Caki2 (cell line): ENCODE data around the gene RFX4. TPM values are rescaled to one million over a fixed set of nuclear protein-coding genes. Genes with fewer than 3 reads are reported as not detected.
"Not testable (repeated sequence)": the region's sequence is repeated elsewhere in the genome, so short reads cannot be mapped to it uniquely, and the experiment has no call there.

ENCODE experiments used
- DNase-seq: peaks from one replicate; pipeline ENCODE4 v3.0.0-alpha.2; 2015; ENCODE audit warnings: low read depth
- in situ Hi-C: cut with HindIII; loops from 2 replicates; pipeline ENCODE4 v1.10.0; 2016; ENCODE audit warnings: low sequenced_read_pairs, low pct_unique_long_range_greater_than_20kb, mixed read lengths
- total RNA-seq: library from RNA; depleted of rRNA; stranded (reverse); fragments of >200 nt; shearing (Covaris generic); gene quantifications from 2 replicates; pipeline ENCODE4 v1.2.3, GENCODE V29; 2014; ENCODE audit warnings: low replicate concordance

Gene RFX4
- total RNA-seq, 1 experiment from 2014 or later: not detected

DNA sequence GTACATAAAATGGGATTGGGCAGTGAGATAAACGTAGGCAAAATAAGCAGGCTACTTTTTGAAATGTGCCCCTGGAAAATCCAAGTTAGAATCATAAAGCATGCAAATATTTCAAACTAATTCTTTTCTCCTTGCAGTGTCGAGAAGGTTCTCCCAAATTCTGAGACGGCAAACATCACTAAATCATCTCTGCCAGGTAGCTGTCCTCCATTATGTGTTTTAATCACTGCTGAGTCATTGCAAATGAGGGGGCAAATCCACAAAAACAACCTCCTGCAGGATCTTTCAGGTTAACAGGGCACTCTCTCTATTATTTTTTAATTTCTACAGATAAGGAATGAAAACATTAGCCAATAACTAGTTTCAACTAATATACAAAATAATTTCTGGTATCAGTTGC, 128.5 kb downstream of the RFX4 start:
- DNase-seq: no peak
- in situ Hi-C loops: no loop called here

DNA sequence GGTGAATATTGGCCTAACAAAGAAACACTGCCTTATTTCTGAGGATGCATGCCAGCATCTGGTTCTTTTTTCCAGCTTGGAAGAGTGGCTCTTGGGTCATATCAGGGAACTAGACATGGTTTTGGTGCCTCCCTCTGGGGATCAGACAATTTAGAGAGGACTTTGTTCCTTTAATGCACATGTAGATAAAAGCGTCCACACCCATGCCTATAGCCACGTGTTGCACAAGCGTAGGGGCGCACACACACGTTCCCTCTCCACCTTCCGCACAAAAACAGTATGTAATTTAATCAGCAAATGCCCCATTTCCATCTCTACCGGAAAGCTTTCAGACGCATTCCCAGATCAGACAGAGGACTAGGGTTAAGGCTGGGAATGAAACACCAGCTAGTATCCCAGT, 130.0 kb downstream of the RFX4 start:
- no peak for DNase-seq
- in situ Hi-C loops: no loop called here

DNA sequence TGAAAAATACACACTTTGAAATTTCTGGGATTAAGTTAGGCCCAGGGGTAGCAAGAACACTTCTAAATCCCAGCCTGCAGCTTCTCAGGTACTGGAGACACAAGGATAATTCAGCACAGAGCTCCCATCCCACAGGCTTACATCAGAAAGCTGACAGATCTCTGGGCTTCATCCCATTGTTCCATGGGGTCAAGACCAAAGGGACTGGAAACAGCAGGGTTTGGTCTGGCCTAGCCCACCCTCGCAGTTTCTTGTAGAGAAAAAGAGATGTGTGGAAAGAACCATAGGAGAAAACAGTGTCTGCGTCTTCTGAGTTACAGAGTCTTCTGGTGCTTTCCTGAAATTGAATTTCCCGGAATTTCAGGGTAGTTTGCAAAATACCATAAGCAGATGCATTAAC, 132.1 kb downstream of the RFX4 start:
- DNase-seq: no peak
- in situ Hi-C loops: no loop called here

DNA sequence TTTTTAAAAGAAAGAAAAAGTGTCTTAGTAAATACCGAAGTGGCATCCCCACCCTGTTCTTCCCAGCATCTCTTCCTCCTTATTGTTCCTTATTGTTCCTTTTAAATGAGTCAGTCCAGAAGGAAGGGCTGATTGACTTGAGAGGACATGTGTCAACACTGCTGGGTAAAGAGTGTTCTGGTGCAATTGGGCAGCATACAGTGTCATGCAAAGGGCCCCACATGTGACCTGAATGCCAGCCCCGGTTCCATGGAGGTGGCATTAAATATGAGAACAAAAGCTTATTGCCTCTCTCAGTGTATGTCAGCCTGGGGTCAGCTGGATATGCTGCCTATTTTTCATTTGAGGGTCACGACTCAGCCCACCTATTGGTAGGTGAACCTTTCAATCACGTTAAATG, 132.8 kb downstream of the RFX4 start:
- no peak for DNase-seq
- in situ Hi-C loops: no loop called here

DNA sequence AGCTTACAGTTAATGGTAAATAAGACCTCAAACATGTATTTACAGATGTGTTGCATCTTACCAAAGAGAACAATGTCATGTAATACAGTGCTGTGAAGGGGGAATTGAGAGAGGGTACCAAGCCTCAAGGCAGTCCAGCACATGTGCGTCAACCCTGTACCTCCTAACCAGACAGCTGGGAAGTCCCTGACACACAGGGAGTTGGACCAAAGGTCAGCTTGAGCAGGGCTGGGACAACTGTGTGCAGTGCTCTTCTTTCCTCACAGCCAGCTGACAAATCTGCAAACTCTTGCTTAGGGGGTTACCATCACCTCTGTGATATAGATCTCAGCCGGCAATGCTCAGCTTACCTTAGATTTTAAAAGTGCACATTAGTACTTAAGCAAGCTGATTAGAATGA, 134.9 kb downstream of the RFX4 start:
- DNase-seq: no peak
- in situ Hi-C loops: no loop called here

DNA sequence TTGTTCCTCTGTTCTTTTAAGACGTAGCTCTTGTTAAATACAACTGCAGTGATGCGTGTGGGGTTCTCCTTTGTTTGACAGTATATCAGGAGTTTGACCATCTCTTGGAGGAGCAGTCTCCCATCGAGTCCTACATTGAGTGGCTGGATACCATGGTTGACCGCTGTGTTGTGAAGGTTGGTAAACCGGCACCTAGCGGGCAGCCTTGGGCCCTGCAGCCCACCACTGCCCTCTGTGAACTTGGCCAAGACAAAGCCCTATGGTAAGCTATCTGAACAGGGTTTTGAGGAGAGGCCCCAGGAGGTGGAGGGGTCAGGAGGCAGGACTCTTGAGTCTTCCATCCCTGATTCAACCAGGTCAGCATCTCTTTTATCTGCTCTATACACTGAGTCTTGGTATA, 137.1 kb downstream of the RFX4 start:
- in situ Hi-C loops: no loop called here
- no peak for DNase-seq

DNA sequence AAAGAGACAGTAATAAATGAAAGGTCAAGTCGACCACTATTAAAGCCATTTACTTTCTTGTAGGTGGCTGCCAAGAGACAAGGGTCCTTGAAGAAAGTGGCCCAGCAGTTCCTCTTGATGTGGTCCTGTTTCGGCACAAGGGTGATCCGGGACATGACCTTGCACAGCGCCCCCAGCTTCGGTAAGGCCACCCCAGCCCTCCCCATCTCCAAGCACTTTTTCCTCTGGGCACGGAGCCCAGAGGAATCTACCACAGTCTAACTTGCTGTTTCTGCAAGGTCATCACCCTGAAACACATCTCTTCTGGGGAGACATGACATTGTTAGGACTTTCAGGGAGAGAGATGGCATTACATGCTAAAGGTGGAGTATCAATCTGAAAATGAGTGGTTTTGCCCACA, 137.9 kb downstream of the RFX4 start:
- DNase-seq: no peak
- in situ Hi-C loops: no loop called here

DNA sequence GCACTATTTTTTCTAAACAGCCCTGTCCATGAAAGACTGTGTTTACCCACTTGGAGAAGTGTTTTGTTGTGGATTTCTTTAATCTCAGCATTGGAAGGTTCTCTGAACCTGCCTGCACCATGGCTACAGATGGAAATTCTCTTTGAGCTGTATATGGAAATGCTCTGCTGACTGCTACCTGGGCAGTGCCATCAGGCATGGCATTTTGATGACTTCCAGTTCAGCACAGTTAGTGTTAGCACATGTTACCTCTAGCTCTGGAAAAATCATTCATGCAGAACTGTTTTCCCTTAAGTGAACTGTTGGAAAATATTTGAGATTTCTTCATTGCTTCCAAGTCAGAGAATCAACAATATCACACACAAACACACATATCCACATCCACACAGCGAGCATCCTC, 139.1 kb downstream of the RFX4 start:
- in situ Hi-C loops: no loop called here
- no peak for DNase-seq

DNA sequence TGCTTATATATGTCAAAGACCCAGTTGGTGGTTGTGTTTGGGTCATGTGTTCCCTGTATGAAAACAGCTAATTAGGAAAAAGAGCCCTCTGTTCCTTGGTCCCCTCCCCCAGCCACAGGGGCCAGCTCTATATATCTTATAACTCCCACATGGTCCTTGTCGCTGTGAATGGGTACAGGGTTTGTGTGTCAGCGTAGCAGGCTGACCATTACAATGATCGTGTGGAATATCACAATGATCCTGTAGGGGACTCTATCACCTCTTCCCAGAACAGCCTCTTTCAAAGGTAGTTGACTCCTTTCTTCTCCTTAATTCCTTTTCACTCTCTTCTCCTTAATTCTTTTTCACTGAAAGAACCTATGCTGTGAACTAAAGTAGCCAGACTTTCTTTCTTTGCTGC, 140.0 kb downstream of the RFX4 start:
- DNase-seq: no peak
- in situ Hi-C loops: no loop called here

DNA sequence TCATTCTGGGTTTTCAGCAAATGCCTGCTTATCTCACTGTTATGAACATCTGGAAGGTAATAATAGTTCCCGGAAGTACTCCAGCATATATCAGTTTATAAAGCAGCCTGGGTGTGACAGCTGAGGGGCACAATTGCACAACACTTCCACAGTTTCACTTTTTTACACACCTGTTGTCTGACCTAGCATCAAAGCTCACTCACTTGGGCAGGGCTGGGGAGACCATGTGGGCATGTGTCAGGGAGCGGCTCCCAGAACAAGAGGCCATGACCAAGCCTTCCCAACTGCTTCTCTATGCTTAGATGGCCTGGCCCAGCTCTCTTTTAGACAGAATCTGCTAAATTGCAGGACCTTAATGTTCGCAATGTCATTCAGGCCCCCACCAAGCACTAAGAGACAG, 140.6 kb downstream of the RFX4 start:
- in situ Hi-C loops: no loop called here
- no peak for DNase-seq

DNA sequence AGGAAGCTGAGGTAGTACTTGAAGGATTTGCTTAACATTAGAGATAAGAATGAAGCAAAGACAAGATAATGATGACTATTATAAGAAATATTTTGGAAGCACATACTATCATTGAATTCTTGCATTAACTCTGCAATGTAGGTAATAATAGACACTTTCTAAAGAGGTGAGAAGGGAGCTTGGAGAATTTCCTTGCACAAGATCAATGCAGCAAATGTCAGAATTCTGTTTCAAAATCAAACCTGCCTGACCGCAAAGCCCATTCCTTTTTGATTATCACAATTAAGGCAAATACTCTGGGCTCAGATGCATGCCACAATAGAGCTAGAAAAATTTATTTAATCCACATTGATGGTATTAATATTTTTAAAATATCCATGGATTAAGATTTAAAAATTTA, 141.3 kb downstream of the RFX4 start:
- in situ Hi-C loops: no loop called here
- DNase-seq: no peak

DNA sequence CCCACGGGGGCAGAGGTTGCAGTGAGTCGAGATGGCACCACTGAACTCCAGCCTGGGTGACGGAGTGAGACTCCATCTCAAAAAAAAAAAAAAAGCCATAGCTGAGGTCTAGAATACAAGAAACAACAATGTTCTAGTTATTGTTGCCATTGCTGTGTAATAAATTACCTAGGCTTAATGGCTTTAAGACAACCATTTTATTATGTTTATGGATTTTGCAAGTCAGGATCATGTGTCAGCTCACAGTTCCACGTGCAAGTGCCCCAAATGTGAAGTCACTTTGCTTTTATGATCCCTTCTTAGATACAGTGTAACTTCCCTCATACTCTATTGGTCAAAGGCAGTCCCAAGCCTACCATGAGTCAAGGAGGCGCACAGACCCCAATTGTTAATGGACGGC, 142.1 kb downstream of the RFX4 start:
- in situ Hi-C loops: no loop called here
- no peak for DNase-seq

DNA sequence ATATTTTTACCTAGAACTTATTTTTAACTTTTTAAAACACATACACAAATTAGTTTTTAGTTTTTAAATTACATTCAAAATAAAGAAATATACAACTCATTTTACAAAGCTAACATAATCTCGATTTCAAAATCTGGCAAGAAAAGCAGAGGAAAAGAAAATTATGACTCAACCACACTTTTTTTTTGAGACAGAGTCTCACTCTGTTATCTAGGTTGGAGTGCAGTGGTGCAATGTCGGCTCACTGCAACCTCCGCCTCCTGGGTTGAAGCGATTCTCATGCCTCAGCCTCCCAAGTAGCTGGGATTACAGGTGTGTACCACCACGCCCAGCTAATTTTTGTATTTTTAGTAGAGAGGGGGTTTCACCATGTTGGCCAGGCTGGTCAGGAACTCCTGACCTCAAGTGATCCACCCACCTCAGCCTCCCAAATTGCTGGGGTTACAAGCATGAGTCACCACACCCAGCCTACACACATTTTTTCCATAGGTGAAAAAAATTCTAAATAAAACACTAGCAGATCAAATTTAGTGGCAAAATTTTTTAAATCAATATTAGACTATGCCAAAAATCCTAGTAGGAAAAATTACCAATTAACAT, 143.9 kb downstream of the RFX4 start:
- DNase-seq, in situ Hi-C loops: not testable (repeated sequence)

DNA sequence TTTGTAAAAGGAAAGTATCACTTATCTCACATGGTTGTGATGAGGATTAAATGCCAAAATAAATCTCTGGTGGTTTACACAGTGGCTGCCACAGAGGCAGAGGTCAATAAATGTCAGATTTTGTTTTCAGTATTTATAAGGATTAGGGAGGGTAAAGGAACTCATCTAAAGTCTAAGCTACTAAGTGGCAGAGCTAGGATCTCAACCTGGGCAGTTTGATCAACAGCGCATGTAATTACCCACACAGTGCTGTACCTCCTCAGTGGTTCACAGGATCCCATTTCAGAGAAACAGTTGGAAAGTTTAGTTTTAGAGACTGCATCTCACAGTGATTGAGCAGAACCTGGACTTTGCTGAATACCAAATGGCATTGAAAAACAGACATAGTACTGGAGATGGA, 146.8 kb downstream of the RFX4 start:
- DNase-seq: no peak
- in situ Hi-C loops: no loop called here

DNA sequence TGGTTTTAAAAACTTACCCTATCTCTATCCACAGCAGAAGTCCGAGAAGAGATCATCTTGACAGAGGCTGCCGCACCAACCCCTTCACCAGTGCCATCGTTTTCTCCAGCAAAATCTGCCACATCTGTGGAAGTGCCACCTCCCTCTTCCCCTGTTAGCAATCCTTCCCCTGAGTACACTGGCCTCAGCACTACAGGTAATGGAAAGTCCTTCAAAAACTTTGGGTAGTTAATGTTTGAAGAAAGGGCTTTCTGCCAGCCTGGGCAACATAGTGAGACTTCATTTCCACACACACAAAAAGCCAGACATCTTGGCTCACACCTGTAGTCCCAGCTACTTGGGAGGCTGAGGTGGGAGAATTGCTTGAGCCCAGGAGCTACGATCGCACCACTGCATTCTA, 150.1 kb downstream of the RFX4 start:
- in situ Hi-C loops: no loop called here
- DNase-seq: no peak

DNA sequence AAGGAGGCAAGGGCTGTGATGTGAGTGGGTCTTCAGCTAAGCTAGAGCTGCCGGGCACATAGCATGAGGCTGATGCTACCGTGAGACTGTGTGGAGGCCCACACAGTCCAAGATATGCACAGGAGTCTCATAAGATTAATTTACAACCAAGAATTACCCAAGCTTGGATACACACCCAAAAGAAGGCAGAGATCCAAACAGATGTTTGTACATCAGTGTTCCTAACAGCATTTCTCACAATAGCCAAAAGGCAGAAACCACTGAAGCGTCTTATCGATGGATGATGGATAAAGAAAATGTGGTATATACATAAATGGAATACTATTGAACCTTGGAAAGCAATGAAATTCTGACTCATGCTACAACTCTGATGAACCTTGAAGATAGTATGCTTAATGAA, 150.9 kb downstream of the RFX4 start:
- peak; percentile 21 for DNase-seq
- in situ Hi-C loops: no loop called here

DNA sequence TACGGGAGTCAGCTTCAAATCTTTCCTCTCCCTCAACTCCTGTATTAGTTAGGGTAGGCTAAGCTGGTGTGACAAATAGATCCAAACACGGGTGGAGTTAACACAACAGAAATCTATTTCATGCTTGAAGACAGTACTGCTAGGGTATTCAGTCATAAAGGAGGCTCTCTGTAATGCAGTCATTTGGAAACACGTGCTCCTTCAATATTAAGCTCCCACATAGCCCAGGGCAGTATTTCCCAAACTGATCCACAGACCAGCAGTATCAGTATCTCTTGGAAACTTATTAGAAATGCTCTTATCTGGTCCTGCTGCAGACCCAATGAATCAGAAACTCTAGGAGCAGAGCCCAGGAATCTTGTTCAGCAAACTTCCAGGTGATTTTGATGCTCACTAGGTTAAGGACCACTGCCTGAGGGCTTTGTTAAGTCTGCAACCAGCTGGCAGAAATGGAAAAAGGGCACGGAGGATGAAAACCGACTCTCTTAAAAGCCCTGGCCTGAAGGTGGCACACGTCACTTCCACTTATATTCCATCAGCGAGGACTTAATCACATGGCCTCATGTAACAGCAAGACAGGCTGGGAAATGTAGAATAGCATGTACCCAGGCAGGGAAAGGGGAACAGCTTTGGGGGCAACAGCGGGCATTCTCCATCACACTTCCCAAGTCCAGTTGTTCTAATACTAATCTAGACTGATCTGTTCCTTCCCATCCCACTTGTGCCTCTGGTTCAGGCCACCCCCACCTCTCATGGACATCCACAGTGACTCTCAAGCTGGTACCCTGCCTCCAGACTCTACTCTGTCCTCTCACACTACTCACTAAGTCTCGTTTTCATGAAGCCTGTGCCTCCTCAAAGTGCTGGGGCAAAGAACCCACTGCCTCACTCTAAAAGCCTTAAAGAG, 153.5 kb downstream of the RFX4 start:
- in situ Hi-C loops: no loop called here
- DNase-seq: no peak

DNA sequence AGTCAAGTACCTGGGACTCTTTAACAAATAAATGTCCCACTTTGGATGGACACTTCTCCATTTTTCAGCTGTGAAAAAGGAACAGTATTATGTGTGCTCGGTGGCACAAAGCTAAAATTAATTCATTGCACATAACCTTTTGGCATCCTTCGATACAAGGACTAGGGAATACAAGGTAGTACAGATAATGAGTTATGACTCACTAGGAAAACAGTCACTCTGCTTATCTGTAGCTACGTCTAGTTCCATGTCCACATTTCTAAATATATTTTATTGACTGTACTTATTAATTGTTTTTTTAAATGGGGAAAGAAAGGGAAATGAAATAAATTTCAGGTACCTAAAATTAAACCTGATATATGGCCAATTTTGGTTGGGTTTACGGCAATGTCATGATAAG, 156.5 kb downstream of the RFX4 start:
- DNase-seq: no peak
- in situ Hi-C loops: no loop called here

DNA sequence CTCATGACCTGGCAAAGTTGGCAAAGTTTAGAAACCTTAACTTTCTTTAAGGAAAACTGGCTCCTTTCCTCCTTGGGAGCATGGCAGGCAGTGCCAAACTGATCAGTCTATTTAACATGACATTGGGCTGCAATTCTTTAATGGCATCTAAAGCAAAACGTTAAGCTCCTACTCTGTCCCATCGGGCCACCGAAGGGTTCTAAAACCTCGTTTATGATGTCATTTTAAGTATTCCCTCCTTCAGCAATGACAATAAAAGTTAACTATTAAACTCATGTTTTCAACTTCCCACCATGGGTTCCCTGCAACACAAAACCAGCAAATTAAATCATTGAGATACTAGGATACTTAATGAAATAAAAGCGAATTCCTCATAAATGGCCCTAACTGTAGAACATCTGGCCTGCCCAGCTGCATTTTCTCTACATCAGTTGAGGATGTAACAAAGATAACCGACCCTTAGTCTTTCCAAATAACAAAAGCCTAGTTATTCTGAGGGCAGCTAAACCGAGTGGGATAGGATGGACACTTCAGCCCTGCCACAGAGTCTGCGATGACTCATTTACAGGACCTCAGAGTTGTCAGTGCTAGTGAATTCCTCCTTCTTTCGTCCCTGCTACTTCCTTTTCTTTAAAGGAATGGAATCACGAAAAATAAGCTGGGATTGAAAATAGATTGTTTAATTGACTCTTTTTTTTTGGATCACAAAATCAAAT, 157.2 kb downstream of the RFX4 start:
- no peak for DNase-seq

More for the DNA sequence above, 157.2 kb downstream of the RFX4 start:
- in situ Hi-C loops: no loop called here
